SIG-M5 treated with dmso at 0.1 percent for 504 hours (cell line): ENCODE results near the gene SUCLG2.
A peak's percentile ranks its signal among the peaks of the same experiment; 100 is the strongest.

Source experiments
- DNase-seq: peaks from one replicate; lab custom pipeline; 2025; ENCODE audit not compliant: unreplicated experiment; lab: John Stamatoyannopoulos, UW

SUCLG2 gene

DNA sequence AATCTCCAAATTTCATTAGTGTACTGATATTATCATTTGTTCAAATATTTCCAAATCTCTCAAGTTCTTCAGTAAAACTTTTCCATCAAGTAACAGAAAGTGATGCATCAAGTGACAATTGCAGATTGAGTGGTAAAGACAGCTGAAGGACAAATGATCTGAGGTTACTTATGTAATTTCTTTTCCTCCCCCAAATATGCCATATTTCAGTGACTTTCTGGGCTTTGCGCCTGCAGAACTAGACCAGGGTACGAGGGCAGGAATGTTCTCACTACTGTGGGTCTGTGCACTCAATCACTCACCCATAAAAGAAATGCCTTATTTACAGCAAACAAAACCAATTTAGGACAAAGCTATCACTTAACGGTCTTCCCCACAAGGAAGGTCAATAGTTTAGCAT lies 4.7 kb downstream of the SUCLG2 start:
- no peak for DNase-seq

GRCh38 chr3:67648701-67649100 lies 5.7 kb downstream of the SUCLG2 start:
- no peak for DNase-seq

DNA sequence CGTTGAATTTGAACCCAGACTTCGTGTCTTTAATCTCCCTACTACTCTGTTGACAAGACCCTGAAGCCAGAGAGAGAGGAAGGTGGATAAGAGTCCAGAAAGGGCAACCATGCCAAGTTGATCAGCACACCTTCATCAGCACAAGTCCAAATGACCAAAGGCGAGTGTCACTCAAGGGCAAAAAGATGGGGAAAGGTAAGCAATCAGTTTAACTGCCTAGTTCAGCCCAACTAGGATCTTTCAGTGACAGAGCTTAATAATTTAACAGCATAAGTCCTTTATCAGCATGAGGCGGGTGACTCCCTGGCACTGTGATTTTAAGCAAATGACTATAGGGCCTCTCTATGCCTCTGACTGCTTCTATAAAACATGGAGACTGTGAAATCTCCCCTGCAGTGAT lies 6.2 kb downstream of the SUCLG2 start:
- no peak for DNase-seq

DNA sequence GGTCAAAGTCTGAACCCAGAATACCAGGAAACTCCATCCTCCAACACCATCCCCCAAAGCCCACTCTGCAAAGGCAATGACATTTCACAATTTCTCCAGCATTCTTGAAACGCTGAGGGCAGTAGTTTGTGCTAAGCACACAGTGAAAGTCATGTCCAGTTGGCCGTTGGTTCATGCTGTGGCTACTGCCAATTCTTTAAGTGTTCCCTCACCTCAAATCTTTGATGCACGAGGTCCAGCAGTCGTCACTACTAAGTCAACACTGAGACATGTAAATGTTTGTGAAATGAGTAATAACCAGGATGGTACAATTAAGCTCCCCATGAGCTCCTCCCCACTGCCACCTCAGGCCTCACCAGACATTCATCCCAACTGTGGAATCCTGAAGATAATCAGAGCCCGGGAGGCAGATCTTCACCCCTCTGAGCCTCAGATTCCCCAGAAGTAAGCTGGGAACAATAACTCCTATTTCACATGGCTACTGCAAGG lies 7.0 kb downstream of the SUCLG2 start:
- peak; percentile 31 for DNase-seq

GRCh38 chr3:67646586-67647234 lies 7.7 kb downstream of the SUCLG2 start:
- no peak for DNase-seq

- no peak for DNase-seq
Measured at GRCh38 chr3:67644827-67645226, 9.6 kb downstream of the SUCLG2 start.

DNA sequence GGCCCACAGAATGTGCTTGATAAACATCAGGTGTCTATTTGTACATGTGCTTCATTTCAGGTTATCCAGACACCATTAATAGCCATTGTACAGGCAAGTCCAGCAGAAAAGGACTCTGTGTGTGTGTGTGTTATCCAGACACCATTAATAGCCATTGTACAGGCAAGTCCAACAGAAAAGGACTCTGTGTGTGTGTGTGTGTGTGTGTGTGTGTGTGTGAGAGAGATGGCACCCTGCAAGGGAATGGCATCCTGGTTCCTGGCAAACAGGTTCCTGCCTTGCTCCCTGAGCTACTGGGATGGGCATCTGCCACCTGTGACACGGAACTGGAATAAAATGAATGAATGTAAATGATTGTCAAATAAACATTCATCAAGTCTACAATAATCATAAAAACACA lies 11.7 kb downstream of the SUCLG2 start:
- DNase-seq, result no peak

DNA sequence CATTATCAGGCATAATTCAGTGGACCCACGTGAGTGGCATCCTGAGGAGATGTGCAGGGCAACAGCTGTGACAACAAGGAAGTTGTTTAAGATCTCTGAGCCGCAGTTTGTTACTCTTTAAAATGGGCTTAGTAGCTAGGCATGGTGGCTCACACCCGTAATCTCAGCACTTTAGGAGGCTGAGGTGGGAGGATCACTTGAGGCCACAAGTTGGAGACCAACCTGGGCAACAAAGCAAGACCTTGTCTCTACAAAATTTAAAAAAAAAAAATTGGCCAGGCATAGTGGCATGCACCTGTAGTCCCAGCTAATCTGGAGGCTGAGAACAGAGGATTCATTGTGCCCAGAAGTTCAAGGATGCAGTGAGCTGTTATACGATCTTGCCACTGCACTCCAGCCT lies 12.2 kb downstream of the SUCLG2 start:
- DNase-seq, result no peak

- DNase-seq, result no peak
Measured at GRCh38 chr3:67641451-67641850, 13.0 kb downstream of the SUCLG2 start.

DNA sequence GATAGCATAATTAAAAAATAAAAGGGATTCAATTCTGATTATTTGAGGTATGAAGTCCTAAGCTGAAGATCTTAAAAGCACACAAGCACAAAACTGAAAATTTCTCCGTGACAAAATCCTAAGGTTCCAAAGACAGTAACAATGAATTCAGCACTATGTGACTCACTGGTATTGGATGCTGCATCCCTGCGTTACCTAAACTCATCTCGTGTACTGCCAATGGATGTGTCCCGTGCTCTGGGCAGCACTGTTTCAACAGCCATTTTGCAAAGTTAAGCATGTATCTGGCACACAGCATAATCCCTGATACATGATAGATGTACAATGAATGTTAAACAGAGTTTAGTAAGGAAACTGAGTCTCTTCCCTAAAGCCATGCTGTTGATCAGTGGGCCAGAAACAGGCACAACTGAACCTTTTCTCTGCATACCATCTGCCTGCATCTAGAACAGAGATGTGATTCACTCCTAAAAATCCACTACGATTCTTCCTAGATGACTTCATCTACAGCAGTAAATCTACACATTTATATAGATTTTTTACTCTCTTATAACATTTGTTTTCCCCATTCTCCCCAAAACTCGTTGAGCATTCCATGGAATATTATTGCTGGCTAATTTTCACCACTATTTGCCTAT lies 14.3 kb downstream of the SUCLG2 start:
- DNase-seq, result no peak

DNA sequence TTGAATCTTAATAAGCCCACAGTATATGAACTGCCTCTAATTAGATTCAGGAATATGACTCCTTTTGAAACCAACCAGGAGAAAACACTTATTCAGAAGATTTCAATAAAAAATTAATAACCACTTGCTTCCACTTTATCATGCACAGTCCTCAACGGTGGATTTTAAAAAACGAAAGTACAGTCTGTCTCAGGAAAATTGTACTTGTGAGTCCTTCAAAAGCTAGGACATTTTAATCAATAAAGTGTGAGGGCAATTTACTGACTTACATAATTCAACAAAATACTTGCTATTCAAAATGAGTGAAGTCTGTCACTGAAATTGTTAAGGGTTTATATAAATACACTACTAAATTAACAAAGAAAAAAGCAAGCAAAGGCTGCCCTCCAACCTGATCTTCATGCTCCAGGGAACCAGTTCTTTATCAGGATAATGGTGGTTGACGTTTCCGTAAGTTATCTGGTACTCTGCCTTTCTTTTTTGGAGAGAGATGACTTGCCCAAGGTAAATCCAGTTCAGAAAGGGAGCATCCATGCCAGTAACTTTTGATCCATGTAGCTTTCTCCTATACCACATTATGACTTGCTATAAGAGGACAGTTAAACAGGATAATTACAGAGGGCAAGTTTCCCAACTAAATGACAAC lies 17.0 kb downstream of the SUCLG2 start:
- DNase-seq, result no peak

DNA sequence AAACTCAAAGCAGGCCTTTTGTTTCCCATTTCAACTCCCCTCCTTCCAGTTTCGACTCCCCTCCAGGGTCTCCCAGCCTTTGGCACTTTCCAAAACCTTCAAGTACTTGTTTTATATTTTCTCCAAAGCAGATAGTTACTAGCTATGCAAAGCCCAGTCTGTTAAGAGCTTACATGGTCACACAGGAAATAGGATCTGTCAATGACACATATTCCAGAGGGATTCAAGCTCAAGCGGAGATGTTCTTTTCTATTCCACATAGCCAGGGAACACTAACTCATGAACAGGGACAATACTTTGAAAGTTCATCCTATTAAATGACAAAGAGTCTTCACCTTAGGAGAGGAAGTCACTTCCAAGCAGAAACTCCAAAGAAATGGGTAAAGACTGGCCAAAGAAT lies 18.6 kb downstream of the SUCLG2 start:
- no peak for DNase-seq

DNA sequence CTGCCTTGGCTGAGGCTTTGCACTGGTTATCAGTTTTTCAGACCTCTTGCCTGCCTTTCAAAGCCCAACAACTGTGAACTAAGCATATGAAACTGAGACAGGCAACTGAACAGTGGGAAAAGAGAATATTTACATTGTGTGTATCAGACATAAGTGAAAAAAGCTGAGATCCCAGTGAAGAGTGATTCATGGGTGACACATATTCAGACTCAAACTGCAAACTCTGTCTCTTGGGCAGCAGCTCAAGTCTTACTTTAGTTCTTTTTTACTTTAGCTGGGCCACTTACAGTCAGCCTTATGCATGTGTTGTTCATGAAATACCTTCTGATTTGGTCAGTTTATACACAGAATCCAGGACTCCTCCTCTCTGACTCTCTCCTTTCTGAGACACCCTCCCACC lies 19.2 kb downstream of the SUCLG2 start:
- no peak for DNase-seq

GRCh38 chr3:67630666-67631362 lies 23.6 kb downstream of the SUCLG2 start:
- no peak for DNase-seq

GRCh38 chr3:67624687-67625086 lies 29.7 kb downstream of the SUCLG2 start:
- no peak for DNase-seq

DNA sequence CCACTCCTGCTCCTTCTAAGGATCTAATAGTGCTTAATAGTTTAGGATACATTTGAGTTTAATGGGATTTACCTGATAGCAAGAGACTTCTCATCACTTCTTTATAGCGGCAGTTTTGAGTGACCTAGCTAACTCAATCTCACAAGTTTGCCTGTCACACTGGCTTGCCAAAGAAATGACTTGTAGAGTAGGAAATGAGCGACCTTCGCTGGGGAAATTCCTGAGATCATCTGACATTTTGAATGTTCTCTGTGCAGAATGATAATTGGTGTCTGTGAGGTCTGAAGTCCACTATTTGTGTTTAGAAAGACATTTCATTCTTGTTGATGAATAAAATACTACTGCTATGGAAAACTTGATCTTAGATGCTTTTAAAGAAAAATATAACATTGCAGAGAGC lies 30.3 kb downstream of the SUCLG2 start:
- no peak for DNase-seq

GRCh38 chr3:67622652-67623051 lies 31.8 kb downstream of the SUCLG2 start:
- no peak for DNase-seq

GRCh38 chr3:67620869-67621268 lies 33.5 kb downstream of the SUCLG2 start:
- no peak for DNase-seq

DNA sequence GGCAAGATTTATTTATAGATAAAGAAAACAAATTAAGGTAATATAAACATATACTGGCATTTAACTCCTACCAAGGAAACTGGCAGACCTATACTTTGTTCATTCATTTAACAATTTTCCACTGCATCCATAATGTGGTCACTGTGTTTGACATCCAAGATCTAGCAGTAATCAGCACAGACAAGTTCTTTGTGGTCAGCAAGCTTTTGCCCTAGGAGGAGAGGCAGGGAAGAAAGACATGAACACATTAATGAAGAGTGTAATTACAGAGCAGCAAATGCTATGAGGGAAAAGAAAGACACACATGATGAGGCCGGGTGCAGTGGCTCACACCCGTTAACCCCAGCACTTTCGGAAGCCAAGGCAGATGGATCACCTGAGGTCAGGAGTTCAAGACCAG lies 34.4 kb downstream of the SUCLG2 start:
- DNase-seq, result no peak

DNA sequence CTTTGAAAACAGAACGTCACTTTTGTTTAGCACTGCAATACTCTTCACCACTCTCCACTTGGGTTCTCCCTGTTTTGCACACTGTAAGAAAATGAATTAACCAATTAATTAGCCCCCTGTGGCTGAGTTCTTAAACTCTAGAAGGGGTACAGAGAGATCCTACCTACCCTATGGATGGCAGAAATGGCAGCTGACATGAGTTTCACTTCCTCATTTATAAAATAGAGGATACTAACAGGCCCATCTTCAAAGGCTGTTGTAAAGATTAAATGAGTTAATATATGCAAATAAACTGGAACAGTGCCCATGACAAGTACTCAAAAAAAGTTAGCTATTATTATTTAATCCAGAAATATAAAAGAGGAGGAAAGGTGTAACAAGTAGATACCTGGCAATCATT lies 36.9 kb downstream of the SUCLG2 start:
- DNase-seq, result no peak

GRCh38 chr3:67616046-67616445 lies 38.4 kb downstream of the SUCLG2 start:
- DNase-seq, result no peak

DNA sequence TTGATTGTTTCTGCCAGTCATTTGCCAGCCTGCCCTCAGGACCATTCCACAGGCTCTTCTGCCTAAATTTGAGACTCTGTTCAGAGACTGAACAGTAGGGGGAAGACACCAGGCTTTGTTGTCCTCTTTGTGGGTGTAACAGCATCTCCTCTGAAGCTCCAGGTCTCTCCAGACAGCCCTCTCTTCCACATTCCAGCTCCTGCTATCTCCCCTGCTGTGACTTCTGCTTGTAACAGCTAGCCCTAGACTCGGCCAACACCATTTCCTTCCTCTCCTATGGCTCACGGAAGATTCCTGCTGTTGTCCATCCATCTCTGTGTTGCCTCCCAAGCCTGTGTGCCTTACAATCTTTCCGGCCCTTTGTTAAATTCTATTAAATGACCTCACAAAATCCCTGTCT lies 40.2 kb downstream of the SUCLG2 start:
- DNase-seq, result no peak
